ENCODE results near the gene CNPPD1. TPM values are rescaled to one million over a fixed set of nuclear protein-coding genes. Genes with fewer than 3 reads are reported as not detected.
A peak's percentile ranks its signal among the peaks of the same experiment; 100 is the strongest.

Gene CNPPD1
- total RNA-seq, 2 experiments from 2014 or later: 77.3 to 77.6 TPM

- Mint-ChIP-seq H3K4me1 (peaks cover 33% of the 10 kb centered on the region), H3K36me3 (peaks cover 14% of the 10 kb centered on the region), H3K4me3 (no peak overlapping the region), H3K27ac (no peak overlapping the region), H3K9me3 (no peaks in the 10 kb centered on the region), H3K27me3 (no peaks in the 10 kb centered on the region)
- ATAC-seq (ENCODE audit: low read depth) (no peak), DNase-seq (no peak)
- POLR2A ChIA-PET: interaction anchor here (0.9 to 4.7 kb wide), 5 partner anchors 9 to 78 kb away, joined by 3 to 56 read pairs (median 4); partner anchors contain the start of genes TUBA4A, TUBA4B and ZFAND2B
These were observed 3.5 kb downstream of the CNPPD1 start for GRCh38 chr2:219173176-219173575.

- H3K27me3 Mint-ChIP-seq: no peaks in the 10 kb centered on the region
- POLR2A ChIA-PET: interaction anchor here (0.6 to 3.6 kb wide), 3 partner anchors 34 to 80 kb away, joined by 3 to 15 read pairs (median 7); partner anchors contain the start of genes TUBA4B and ZFAND2B
- no peaks in the 10 kb centered on the region for H3K9me3 Mint-ChIP-seq
- H3K27ac Mint-ChIP-seq: no peak overlapping the region
- H3K4me3 Mint-ChIP-seq: no peak overlapping the region
- ATAC-seq (ENCODE audit: low read depth) (no peak), DNase-seq (no peak)
- peaks cover 31% of the 10 kb centered on the region for H3K4me1 Mint-ChIP-seq
- H3K36me3 Mint-ChIP-seq: peaks cover 14% of the 10 kb centered on the region
These were observed 4.2 kb downstream of the CNPPD1 start for GRCh38 chr2:219172231-219173154.

DNA sequence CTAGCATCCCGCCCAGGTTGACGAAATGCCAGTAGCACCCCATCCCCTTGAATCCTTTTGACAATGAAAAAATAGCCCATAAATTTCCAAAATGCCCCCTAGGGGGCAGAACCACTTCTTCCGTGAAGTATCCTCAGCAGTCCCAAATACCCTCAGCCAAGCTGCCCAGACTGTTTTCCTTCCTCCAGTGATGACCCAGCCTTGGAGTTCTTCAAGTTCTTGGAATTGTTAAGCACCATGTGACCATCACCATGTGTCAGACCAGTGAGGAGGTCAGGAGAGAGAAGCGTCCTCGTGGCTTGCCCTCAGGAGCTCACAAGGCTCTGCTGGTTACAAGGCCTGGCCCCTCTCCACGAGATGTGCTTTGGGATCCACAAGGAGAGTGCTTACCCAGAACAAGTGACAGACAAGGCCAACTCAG lies 5.5 kb downstream of the CNPPD1 start:
- H3K4me3 Mint-ChIP-seq: no peak overlapping the region
- POLR2A ChIA-PET: interaction anchor here (1.0 to 3.6 kb wide), 3 partner anchors 35 to 74 kb away, joined by 4 to 15 read pairs (median 7); partner anchors contain the start of genes GLB1L, STK16 and ZFAND2B
- DNase-seq: no peak

DNA sequence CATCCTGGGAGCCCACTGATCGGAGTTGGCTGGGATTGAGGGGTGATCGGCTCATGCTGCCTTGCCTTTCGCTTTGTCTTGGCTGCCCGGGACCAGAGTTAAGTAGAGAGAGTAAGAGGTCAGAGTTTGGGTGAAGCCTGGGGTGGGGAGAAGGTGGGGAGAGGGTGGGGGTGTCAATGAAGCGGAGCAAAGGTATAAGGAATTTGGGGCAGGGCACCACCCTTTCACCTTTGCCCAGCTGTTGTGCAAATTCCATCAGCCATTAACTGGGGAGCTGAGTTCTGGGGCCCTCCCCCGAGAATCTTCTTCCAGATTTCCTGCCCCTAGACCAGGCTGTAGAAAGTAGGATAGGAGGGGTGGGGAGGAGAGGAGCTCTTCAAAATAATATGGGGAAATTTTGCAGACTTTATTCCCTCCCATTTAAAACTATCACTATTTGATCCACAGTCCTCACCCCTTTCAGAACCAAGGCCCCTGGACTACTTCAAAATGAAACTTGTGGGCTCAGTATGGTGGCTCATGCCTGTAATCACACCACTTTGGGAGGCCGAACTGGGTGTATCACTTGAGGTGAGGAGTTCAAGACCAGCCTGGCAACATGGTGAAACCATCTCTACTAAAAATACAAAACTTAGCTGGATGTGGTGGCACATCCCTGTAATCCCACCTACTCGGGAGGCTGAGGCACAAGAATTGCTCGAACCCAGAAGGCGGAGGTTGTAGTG lies 6.6 kb downstream of the CNPPD1 start, which contains the start of gene SLC23A3:
SLC23A3 (minus strand) TSS at position 100 of the 725 bp plus-strand sequence; CDS start at position 55, 45 bp downstream.
- H3K27me3 Mint-ChIP-seq: no peaks in the 10 kb centered on the region
- no peaks in the 10 kb centered on the region for H3K9me3 Mint-ChIP-seq
- DNase-seq: no peak
- peaks cover 17% of the 10 kb centered on the region for H3K4me1 Mint-ChIP-seq
- no peak within 1 kb of the TSS for H3K27ac Mint-ChIP-seq
- no peak within 1 kb of the TSS for H3K4me3 Mint-ChIP-seq
- ATAC-seq (ENCODE audit: low read depth): no peak
- peaks cover 19% of the 10 kb centered on the region for H3K36me3 Mint-ChIP-seq
- POLR2A ChIA-PET: interaction anchor here (3.6 kb wide), 1 partner anchor 36 kb away, joined by 15 read pairs; the partner anchor contains the start of gene ZFAND2B

More for the DNA sequence above, 5.5 kb downstream of the CNPPD1 start:
- no peak for ATAC-seq (ENCODE audit: low read depth)
- H3K27me3 Mint-ChIP-seq: no peaks in the 10 kb centered on the region
- peaks cover 27% of the 10 kb centered on the region for H3K4me1 Mint-ChIP-seq
- no peak overlapping the region for H3K27ac Mint-ChIP-seq
- H3K36me3 Mint-ChIP-seq: peaks cover 19% of the 10 kb centered on the region
- H3K9me3 Mint-ChIP-seq: no peaks in the 10 kb centered on the region

GRCh38 chr2:219168932-219169331 lies 7.8 kb downstream of the CNPPD1 start:
- POLR2A ChIA-PET: no interaction called here
- Mint-ChIP-seq H3K4me1 (peaks cover 6% of the 10 kb centered on the region), H3K9me3 (no peaks in the 10 kb centered on the region), H3K4me3 (no peak overlapping the region), H3K27me3 (no peaks in the 10 kb centered on the region), H3K27ac (no peak overlapping the region), H3K36me3 (peaks cover 9% of the 10 kb centered on the region)
- ATAC-seq (ENCODE audit: low read depth) (no peak), DNase-seq (no peak)

GRCh38 chr2:219168526-219168925 lies 8.2 kb downstream of the CNPPD1 start:
- Mint-ChIP-seq H3K27me3 (no peaks in the 10 kb centered on the region), H3K4me3 (no peak overlapping the region), H3K4me1 (peaks cover 5% of the 10 kb centered on the region), H3K27ac (no peak overlapping the region), H3K9me3 (no peaks in the 10 kb centered on the region), H3K36me3 (peaks cover 8% of the 10 kb centered on the region)
- ATAC-seq (ENCODE audit: low read depth): no peak
- POLR2A ChIA-PET: no interaction called here
- DNase-seq: no peak

DNA sequence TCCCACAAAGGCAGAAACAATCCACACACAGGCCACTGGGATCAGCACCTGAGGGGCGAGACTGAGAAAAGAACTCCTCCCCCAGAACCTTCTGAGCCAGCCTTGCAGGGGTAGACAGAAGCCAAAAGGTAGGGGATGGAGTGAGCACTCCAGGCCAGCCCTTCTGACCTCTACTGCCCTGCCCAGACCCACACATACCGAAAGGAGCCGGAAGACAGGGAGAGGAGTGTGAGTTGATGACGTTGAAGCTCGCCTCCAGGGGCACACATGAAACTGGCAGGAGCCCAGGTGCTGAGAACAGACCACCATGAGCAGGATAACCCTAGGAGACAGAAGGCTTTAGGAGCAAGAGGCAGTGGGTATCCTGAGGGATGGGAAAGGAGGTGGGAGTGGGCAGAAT lies 8.7 kb downstream of the CNPPD1 start:
- DNase-seq: no peak
- H3K4me1 Mint-ChIP-seq: peaks cover 5% of the 10 kb centered on the region
- H3K36me3 Mint-ChIP-seq: peaks cover 8% of the 10 kb centered on the region
- POLR2A ChIA-PET: no interaction called here
- H3K4me3 Mint-ChIP-seq: no peak overlapping the region
- H3K27me3 Mint-ChIP-seq: no peaks in the 10 kb centered on the region
- no peaks in the 10 kb centered on the region for H3K9me3 Mint-ChIP-seq
- no peak for ATAC-seq (ENCODE audit: low read depth)
- H3K27ac Mint-ChIP-seq: no peak overlapping the region

GRCh38 chr2:219165058-219165911 lies 11.4 kb downstream of the CNPPD1 start:
- H3K27ac Mint-ChIP-seq: no peak overlapping the region
- POLR2A ChIA-PET: no interaction called here

GRCh38 chr2:219163156-219163555 lies 13.6 kb downstream of the CNPPD1 start:
- POLR2A ChIA-PET: no interaction called here
- peaks cover 7% of the 10 kb centered on the region for H3K36me3 Mint-ChIP-seq
- H3K27me3 Mint-ChIP-seq: no peaks in the 10 kb centered on the region
- ATAC-seq (ENCODE audit: low read depth): no peak
- no peaks in the 10 kb centered on the region for H3K9me3 Mint-ChIP-seq
- no peak overlapping the region for H3K4me3 Mint-ChIP-seq
- no peak overlapping the region for H3K27ac Mint-ChIP-seq
- DNase-seq: no peak
- H3K4me1 Mint-ChIP-seq: peaks cover 11% of the 10 kb centered on the region

More at GRCh38 chr2:219165058-219165911, 11.4 kb downstream of the CNPPD1 start:
- peaks cover 7% of the 10 kb centered on the region for H3K36me3 Mint-ChIP-seq
- no peaks in the 10 kb centered on the region for H3K27me3 Mint-ChIP-seq
- no peak overlapping the region for H3K4me3 Mint-ChIP-seq
- peaks cover 7% of the 10 kb centered on the region for H3K4me1 Mint-ChIP-seq
- no peak for ATAC-seq (ENCODE audit: low read depth)
- H3K9me3 Mint-ChIP-seq: no peaks in the 10 kb centered on the region
- no peak for DNase-seq

- ATAC-seq (ENCODE audit: low read depth): no peak
- Mint-ChIP-seq H3K4me3 (peak overlapping the region; percentile 85), H3K27me3 (no peaks in the 10 kb centered on the region), H3K4me1 (peaks cover 15% of the 10 kb centered on the region), H3K9me3 (no peaks in the 10 kb centered on the region), H3K36me3 (peaks cover 11% of the 10 kb centered on the region), H3K27ac (peak overlapping the region; percentile 96)
- POLR2A ChIA-PET: interaction anchor here (1.2 to 2.5 kb wide), 2 partner anchors 50 to 134 kb away, joined by 3 to 10 read pairs; no protein-coding TSS in a partner anchor
- DNase-seq: no peak
These were observed 15.6 kb downstream of the CNPPD1 start for GRCh38 chr2:219161097-219161496.

- peak within 1 kb of the TSS; percentile 96 for H3K27ac Mint-ChIP-seq
- peak; percentile 92 for ATAC-seq (ENCODE audit: low read depth)
These were observed 16.3 kb downstream of the CNPPD1 start, which contains the start of gene NHEJ1 for GRCh38 chr2:219160186-219161017. NHEJ1 (minus strand) TSS chr2:219160815; CDS start chr2:219158362, 2,453 bp downstream.

More at GRCh38 chr2:219160186-219161017, 16.3 kb downstream of the CNPPD1 start, which contains the start of gene NHEJ1:
- Mint-ChIP-seq H3K4me3 (peak within 1 kb of the TSS; percentile 85), H3K36me3 (peaks cover 11% of the 10 kb centered on the region), H3K27me3 (no peaks in the 10 kb centered on the region), H3K4me1 (peaks cover 15% of the 10 kb centered on the region), H3K9me3 (no peaks in the 10 kb centered on the region)
- peak; percentile 96 for DNase-seq
- POLR2A ChIA-PET: interaction anchor here (0.7 to 2.5 kb wide), 11 partner anchors 15 to 134 kb away, joined by 3 to 10 read pairs (median 4); partner anchors contain the start of genes ABCB6, CNPPD1, DNAJB2 and TUBA4A

Measured in activated naive CD8-positive, alpha-beta T cell treated with anti-CD3 and anti-CD28 coated beads, Interleukin-2, amount 10 ng/mL, durations not matched to agents 7 days and 5 days (primary cell).